Kidney glomerular epithelial cell (primary cell): ENCODE data around the gene BLCAP.
"Not testable (repeated sequence)": the region's sequence is repeated elsewhere in the genome, so short reads cannot be mapped to it uniquely, and the experiment has no call there.

Experiments
- DNase-seq: peaks from one replicate; lab custom pipeline; 2025; lab: John Stamatoyannopoulos, UW

BLCAP gene

DNA sequence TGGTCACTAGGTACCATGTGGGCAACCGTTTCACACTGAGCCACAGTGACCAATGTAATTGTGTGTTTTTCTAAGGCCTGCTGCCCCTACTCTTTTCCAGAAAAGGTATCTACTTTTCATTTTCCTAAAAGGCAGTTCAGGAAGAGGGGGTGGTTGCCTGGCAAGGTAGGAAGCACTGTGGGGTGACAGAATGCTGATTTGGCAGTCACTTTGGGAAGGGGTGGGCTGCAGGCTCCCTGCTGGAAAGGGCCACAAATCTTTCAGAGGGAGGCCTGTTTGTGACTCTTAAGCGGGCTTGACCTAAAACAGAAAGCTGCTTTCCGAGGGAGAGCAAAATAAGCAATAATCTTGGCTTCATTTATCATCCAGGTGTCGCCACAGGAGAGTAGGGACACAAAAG lies 11.8 kb downstream of the BLCAP start:
- no peak for DNase-seq

DNA sequence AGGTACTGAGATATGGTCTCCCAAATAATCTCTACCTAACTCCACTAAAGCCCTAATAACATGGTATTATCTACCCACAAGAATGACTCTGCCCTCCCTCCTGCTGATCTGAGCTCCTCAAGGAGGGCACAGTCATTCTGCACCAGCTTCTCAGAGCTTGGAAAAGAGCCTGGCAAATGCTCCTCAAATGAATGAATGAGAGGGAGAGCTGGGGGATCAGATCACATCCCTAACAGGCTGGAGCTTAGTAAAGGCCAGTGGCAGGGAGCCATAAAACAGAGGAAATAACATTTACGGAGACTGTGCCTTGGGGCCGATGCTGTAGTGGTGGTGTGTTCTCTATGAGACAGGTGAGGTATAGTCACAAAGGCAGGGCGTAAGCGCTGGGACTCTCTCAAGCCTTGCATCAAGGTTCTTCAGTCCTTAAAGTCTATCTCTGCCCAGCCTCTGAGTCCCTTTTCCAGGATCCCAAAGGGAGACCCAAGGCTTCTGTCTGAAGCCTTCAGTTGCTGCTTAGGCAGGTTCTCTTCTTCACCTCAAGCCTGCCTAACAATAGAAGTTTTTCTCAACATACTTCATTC lies 13.8 kb downstream of the BLCAP start:
- DNase-seq, result no peak

DNA sequence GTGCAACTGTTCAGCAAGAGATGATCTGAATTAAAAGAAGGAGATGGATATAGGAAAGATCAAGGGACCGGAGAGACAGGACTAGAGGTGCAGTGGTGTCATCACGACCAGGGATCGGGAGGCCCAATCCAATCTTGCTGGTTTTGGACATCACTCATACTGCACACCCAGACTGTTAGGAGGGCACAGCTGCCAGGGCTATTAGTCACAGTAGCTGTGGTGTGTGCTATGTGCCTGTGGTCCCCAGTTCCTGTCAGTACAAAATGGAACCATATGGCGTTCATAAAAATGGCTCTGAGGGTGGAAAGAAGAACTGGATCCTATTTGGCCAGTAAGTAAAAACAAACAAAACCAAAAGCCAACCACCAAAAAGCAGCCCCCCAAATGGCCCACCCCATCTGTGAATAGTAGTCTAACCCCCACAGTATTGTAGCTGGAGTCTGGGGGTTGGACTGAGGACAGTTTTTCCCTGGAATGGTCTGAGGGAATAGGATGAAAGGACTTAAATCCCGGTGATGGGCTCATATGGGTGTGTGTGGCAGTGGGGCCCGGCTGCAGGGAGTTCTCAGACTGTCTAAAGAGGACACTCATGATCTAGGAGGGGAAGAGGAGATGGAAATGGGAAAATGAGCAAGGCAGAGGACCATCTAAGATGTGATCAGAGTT lies 15.9 kb downstream of the BLCAP start:
- DNase-seq, result no peak

DNA sequence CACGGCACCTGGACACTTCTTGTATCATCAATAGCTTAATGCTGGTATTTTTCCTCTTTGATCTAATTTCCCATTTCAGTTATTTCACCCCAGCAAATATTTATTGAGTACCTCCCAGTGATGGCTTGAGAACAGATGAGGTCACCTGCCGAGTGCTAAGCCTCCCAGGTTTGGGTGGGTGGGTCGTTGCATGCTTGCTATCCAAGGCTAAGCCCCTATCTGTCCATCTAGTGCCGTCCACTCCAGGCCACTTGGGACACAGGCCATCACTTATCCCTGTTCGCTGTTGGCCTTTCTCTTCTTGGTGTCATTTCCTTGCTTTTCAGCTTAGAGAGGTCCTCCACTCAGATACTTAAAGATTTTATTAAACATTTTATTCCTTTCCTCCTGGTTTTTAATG lies 17.4 kb downstream of the BLCAP start:
- DNase-seq, result no peak

DNA sequence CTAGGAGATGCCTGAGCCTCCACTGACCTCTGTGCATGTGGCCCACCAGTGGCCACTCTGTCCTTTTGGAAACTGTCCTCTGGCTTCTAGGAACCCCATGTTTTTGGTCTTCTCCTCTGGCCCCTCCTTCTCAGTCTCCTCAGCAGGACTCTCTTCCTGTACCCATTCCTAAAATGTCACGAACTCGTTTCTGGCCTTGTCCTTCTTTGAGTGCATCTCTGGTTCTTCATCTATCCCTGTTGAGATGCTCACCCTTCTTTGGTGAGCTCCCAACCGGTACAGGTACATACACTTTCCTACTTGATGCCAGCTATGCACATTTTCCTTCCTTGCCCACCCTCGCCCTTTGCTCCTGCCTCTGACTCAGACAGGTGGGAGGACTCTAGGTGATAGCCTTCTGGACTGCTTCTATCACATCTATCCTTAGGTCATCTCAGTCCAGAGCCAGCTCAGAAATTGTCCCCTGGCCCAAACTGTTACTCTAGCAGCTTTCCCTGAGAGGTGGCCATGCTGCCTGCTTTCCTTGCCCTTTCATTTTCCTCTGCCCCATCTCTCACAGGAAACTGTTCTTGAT lies 21.4 kb downstream of the BLCAP start:
- no peak for DNase-seq

DNA sequence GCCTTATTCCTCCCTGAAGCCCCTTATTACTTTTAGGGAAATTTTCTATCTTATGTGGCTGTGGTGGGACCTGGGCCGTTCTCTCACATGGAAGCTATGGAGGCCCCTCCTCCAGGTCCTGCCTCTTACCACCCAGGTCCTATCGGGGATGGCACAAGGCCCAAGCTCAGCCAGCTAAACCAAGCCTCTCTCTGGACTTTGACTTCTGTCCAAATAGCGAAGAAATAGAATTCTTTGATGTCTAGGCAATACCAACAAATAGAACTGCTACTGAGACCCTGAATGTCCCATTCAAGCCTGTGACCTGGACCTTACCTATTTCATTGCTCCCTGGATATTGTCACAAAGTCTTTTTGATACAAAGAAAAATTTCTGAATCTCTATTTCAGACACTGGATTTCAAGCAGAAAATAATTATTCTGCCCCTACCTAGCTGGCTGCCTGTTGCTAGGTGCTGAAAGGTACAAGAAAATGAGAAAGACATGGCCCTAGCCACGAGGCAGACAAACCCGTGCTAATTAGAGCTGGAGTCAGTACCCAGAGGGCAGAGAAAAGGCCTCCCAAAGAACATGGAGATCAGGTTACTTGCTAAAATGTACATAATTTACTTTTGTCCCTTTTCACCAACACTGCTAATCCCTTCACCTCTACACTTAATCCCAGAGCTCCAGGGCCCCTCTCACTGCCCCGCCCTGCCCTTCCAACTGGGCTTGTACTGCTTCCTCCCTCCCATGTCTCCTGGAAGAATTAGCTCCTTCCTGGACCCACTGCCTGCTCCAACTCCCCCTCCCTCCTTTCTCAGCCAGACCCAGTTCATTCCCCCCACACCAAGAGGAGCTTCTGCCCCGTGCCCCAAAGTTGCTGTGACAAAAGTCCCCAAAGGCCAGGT lies 22.2 kb downstream of the BLCAP start:
- DNase-seq, result no peak

DNA sequence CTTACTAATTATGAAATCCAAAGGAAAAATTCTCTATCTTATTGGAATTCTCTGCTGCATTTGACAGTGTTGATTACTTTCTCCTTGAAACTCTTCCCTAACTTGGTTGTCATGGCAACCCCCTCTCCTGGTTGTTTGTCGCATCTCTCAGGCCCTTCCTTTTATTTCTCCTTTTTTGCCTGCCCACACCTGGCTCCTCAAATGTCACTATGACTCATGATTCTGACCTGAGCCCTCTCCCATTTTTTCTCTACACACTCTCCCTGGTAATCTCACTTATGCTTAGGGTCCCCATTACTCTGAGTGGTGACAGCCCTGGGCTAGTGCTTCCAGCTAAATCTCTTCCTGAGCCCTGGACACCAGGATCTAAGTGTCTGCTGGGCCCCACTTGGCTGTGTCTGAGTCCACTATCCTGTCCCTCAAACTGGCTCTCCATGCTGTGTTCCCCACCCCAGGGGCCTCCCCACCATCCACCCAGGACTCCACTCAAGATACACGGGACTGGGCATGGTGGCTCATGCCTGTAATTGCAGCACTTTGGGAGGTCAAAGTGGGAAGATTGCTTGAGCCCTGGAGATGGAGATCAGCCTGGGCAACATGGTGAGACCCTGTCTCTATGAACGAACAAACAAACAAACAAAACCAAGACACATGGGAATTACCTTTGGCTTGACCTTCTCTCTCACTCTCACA lies 23.1 kb downstream of the BLCAP start:
- no peak for DNase-seq

DNA sequence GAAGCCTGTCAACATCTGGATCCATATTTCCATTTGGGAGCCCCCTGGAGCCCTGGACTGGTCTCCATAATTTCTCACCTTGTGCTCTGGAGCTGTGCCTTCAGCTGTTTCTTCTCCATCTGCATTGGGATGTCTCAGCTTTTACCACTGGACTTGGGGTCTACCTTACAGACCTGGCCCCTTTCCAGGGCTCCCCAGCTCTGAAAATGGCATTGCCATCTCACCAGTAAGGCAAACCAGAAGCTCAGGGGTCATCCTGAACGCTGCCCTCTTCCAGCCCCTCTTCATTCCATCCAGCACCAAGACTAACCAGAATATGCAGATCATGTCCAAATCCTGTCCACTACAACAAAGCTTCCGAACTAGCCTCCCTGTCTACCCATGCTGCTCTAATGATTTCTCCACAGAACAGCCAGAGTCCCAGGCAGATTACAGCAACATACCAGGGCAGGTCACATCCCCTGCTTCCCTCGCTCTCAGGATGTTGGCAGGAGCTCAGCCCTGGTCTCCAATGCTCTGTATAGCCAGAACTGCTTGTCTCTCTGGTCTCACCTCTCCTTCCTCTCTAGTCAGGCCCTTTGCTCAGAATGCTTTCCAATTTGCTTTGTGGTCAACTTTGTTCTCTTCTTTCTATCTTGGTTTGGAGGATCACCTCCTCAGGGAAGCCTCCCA lies 24.3 kb downstream of the BLCAP start:
- no peak for DNase-seq

DNA sequence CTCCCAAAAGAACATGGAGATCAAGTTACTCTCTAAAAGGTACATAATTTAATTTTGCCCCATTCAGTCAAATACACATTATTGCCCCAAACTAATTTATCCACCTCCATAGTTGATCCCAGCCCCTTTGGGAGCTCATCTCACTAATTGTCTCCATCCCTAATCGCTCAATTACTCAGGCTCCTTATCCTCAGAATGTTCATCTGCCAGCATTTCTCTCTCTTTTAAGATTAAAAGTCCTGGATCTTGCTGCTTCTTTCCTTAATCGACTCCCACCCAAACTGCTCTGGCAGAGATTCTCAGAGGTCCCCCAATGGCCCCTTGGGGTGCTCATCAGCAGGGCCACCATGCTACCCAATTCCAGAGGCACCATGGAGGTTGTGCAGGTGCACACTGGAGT lies 25.0 kb downstream of the BLCAP start:
- DNase-seq, result no peak

DNA sequence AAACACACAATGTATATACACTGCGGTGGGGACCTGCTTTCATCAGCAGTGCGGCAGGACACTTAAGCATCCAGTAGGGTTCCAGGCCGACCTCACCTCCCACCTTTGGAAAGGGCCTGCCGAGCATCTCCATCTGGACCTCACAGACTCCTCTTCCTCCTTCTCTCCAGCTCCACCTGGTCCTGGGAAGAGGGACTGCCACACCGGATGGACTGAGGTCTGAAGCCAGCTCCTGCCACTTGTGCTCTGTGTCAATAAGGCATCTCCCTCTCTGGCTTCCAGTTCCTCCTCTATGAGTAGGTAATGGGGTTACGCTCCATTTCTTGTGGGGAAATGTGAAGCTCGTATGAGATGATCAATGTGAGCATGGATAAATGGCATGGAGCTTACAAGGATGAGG lies 25.7 kb downstream of the BLCAP start:
- DNase-seq, result no peak

DNA sequence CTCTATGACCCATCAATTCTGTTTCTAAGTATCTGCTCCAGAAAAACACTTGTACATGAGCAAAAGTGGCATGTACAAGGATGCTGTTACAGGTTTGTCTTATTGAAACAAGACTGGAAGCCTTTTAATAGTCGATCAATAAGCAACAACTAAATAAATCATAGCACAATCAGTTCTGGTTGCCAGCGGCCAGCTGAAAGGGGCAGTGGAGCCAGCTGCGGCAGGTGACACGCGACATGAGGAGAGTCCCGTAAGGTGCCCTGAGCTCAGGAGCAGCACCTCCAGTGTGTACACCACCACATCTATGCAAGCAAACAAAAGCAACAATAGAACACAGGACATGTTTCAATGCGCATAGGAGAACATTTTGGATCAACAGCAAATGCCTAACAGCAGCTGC lies 27.4 kb downstream of the BLCAP start:
- no peak for DNase-seq

DNA sequence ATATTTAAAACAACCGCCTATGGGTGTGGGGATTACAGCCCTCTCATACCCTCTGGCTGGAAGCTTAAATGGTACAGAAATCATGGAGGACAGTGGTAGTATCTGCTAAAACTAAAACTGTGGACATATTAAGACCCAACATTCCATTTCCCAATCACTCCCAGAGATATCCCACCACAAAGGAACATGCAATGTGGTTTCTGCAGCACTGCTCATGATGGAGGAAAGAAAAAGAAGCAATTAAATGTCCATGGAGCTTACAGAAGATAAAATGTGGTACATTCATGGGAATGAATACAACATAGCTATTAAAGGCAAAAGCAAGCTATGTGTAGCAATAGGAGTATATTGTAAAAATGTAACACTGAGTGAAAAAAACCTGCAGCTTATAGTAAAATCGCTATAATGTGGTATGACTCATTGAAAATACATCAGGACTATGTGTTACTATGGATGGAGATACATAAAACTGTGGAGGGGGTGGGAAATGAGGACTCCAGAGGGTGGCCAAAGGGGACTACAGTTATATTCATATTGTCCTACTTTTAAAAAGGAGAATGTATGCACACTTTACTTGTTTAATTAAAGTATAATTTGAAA lies 29.5 kb downstream of the BLCAP start:
- no peak for DNase-seq

DNA sequence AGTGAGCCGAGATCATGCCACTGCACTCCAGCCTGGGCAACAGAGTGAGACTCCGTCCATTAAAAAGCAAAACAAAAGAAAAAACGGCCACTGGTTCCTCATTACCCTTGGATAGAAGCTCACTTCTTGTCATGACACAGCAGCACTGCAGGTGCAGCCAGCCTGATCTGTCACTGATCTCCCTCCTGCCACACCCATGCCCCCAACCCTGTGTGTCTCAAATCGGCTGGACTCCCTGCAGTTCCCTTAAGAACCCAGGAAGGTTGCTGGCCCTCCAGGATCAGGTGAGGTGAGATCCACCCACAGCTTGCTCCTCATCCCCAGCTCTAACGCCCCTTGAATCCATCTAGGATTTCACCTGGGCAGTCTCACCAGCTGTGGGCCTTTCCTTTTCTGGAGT lies 32.9 kb downstream of the BLCAP start:
- no peak for DNase-seq

DNA sequence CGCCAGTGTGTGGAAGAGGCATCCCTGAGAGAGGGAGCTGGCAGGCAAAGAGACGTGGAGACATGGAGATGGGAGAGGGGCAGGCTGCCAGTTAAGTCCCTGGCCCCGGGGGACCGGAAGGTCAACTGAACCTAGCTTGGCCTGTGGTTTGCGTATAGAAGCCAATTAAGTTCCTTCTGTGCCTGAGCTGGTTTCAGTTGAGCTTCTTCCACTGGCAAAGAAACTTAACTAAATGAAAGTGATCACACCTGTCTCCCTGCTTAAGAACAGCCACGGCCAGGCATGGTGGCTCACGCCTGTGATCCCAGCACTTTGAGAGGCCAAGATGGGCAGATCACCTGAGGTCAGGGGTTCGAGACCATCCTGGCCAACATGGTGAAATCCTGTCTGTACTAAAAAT lies 33.4 kb downstream of the BLCAP start:
- DNase-seq, result no peak

DNA sequence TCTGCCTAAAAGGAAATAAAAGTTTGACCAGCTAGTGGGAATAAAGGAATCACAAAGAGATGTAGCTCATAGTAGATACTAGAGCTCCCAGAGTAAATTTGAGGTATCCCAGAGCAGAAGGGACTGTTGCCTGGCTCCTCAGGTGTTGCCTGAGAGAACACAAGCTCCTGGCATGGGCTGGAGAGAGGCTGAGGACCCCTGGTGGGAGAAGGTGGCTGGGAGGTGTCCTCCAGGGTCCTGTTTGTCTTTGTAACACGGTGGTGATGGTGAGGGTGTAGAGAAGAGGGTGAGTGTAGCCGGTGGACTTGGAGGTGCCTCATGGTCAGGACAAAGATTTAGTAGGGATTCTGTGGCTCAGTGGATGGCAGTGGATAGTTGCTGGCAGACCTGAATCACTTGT lies 34.7 kb downstream of the BLCAP start:
- DNase-seq, result no peak

DNA sequence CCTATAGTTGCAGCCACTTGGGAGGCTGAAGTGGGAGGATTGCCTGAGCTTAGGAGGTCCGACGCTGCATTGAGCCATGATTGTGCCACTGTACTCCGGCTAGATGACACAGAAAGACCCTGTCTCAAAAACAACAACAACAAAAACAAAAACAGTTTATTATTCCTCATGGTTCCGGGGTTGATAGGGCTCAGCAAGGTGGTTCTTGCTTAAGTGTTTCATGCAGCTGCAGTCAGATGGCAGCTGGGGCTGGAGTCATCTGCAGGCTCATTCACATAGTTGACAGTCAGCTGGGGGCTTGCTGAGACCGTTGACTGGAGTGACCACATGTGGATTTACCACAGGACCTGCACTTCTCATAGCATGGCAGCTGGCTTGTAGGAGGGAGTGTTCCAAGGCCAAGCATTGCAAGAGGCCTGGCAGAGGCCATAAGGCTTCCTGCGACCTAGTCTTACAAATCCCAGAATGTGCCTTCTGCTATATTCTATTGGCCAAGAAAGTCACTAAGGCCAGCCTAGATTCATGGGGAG lies 35.5 kb downstream of the BLCAP start:
- no peak for DNase-seq

DNA sequence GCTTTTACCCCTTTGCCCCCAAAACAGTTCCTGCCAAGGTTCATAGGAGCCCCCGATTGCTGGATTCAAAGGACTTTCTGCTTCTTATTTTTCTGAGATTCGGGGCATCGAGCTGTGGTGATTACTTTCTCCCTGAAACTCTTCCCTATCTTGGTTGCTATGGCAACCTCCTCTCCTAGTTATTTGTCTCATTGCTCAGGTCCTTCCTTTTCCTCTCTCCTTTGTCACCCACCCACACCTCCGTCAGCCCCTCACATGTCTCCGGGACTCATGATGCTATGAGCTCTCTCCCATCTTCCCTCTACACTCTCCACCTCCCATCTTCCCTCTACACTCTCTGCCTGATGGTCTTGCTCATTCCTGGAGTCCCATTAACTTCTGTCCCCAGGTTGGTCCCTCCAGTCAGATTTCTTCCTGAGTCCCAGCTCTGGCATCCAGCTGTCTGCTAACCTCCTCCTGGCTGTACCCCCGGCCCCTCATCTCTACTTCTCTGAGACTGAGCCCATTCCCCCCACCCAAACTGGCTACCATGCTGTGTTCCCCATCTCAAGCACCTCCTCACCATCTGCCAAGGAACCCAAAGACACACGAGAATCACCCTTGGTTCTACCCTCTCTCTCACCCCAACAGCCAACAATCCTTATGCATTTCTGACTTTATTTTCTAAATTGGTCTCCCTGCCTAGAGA lies 36.9 kb downstream of the BLCAP start:
- DNase-seq, result no peak

DNA sequence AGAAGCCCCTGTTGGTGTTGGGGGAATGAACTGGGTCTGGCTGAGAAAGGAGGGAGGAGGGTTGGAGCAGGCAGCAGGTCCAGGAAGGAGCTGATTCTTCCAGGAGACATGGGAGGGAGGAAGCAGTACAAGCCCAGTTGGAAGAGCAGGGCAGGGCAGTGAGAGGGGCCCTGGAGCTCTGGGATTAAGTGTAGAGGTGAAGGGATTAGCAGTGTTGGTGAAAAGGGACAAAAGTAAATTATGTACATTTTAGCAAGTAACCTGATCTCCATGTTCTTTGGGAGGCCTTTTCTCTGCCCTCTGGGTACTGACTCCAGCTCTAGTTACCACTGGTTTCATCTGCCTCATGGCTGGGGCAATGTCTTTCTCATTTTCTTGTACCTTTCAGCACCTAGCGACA lies 41.5 kb downstream of the BLCAP start:
- DNase-seq, result not testable (repeated sequence)

DNA sequence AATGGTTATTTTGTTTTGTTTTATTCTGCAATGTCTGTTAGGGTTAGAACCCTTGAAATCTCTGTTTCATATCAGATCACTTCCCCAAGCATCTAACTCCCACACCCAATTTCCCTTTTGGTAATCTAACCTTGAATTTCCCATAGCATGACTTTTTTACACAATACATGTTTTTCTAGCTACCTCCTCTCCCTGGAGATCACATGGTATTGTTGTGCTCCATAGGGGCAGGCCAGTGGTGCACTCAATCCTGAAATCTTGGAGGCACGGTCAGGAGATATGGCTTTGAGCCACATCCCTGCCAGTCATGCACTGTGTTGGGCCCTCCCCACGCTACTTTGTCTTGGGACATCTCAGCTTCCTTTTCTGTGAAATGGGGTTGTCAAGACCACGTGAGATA lies 43.3 kb downstream of the BLCAP start:
- DNase-seq, result no peak

DNA sequence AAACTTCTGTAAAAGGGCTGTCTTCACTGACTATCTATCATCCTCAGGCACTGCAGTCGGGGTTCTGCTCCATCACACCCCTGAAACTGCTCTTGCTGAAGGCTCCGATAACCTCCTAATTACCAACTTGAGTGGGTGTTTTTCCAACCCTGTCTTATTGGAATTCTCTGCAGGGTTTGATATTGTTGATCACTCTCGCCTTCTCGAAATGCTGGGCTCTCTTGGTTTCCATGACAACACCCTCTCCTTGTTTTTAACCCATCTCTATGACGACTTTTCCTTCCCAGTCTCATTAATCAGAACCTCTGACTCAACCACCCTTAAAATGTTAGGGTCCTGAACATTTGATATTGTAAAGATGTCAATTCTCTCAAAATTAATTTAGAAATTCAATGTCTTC lies 46.1 kb downstream of the BLCAP start:
- no peak for DNase-seq

DNA sequence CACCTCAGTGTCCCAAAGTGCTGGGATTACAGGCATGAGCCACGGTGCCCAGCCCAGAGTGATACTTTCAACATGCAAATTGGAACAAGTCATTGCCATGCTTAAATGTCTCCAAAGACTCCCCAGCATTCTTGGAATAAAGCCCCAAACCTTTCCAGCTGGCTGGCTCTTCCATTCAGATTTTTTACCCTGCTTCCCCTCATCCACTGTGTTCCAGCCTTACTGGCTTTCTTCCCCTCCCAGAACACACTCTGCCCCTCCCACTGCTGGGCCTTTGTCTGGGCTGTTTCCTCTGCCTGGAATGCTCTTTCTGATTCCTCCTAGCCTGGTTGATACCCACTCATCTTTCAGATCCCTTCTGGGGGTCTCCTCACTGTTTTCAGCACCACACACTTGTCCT lies 46.8 kb downstream of the BLCAP start:
- DNase-seq, result no peak
